ENCODE results near the gene BTF3. TPM values are rescaled to one million over a fixed set of nuclear protein-coding genes. Genes with fewer than 3 reads are reported as not detected.

BTF3 gene
- total and polyA plus RNA-seq, 11 donors, result 336 to 824 (median 407) TPM

GRCh38 chr5:73499187-73499586 is 945 bp downstream of the BTF3 start:
- H3K27ac ChIP-seq, result peak overlapping the region in 8 of 12 donors; percentile 89 to 97 (median 92)
- H3K27me3 ChIP-seq, result no peaks in the 10 kb centered on the region
- H3K4me1 ChIP-seq, result peaks cover 0 to 42% (median 27%) of the 10 kb centered on the region in 12 donors
- TF ChIP-seq POLR2A (IDR thresholded peaks at IDR 0.05) (no peak), CTCF (IDR thresholded peaks at IDR 0.05) (no peak)
- H3K4me3 ChIP-seq, result peak overlapping the region; percentile 63 to 100 (median 91)
- DNase-seq, result no peak
- H3K9me3 ChIP-seq, result no peaks in the 10 kb centered on the region
- H3K36me3 ChIP-seq, result peaks cover 0 to 44% (median 40%) of the 10 kb centered on the region in 9 donors
- no peak for ATAC-seq
- intact Hi-C loops (cut with DNase I), result no loop called here
- 10 to 16% (median 14%) methylated on average over 12 of the region's 12 CpGs for WGBS, 4 donors

GRCh38 chr5:73499756-73500155 is 1.5 kb downstream of the BTF3 start:
- no peak for DNase-seq
- H3K9me3 ChIP-seq, result no peaks in the 10 kb centered on the region
- TF ChIP-seq POLR2A (IDR thresholded peaks at IDR 0.05), result no peak
- TF ChIP-seq CTCF (IDR thresholded peaks at IDR 0.05), result no peak
- 76 to 85% (median 81%) methylated on average over 2 of the region's 2 CpGs for WGBS, 4 donors
- ATAC-seq, result no peak
- intact Hi-C loops (cut with DNase I), result no loop called here
- H3K4me3 ChIP-seq, result peak overlapping the region in 9 of 12 donors; percentile 85 to 100 (median 91)
- H3K27ac ChIP-seq, result peak overlapping the region in 1 of 12 donors; percentile 90
- H3K36me3 ChIP-seq, result peaks cover 0 to 49% (median 45%) of the 10 kb centered on the region in 9 donors
- H3K4me1 ChIP-seq, result peaks cover 0 to 42% (median 27%) of the 10 kb centered on the region in 12 donors
- no peaks in the 10 kb centered on the region for H3K27me3 ChIP-seq

- WGBS, 4 donors, result 93 to 99% (median 95%) methylated on average over 2 of the region's 2 CpGs
- DNase-seq (no peak), ATAC-seq (no peak)
- no peak overlapping the region for H3K27ac ChIP-seq
- TF ChIP-seq CTCF (IDR thresholded peaks at IDR 0.05) (no peak), POLR2A (IDR thresholded peaks at IDR 0.05) (no peak)
- intact Hi-C loops (cut with DNase I), result no loop called here
- H3K9me3 ChIP-seq, result no peaks in the 10 kb centered on the region
- no peaks in the 10 kb centered on the region for H3K27me3 ChIP-seq
- peaks cover 0 to 66% (median 62%) of the 10 kb centered on the region in 9 donors for H3K36me3 ChIP-seq
- H3K4me1 ChIP-seq, result peaks cover 0 to 42% (median 27%) of the 10 kb centered on the region in 12 donors
- no peak overlapping the region for H3K4me3 ChIP-seq
These were observed 3.2 kb downstream of the BTF3 start for GRCh38 chr5:73501406-73501805.

- ATAC-seq (peak in 2 of 4 donors; percentile 15 to 31), DNase-seq (no peak)
- Histone ChIP-seq H3K27ac (no peak overlapping the region), H3K9me3 (no peaks in the 10 kb centered on the region), H3K27me3 (no peaks in the 10 kb centered on the region), H3K36me3 (peaks cover 0 to 58% (median 52%) of the 10 kb centered on the region in 9 donors), H3K4me3 (no peak overlapping the region), H3K4me1 (peaks cover 0 to 10% (median under 1%) of the 10 kb centered on the region in 12 donors)
- WGBS, 4 donors, result 80 to 90% (median 86%) methylated on average over 5 of the region's 5 CpGs
- intact Hi-C loops (cut with DNase I), result no loop called here
- TF ChIP-seq CTCF (IDR thresholded peaks at IDR 0.05), result no peak
- no peak for TF ChIP-seq POLR2A (IDR thresholded peaks at IDR 0.05)
These were observed 8.3 kb downstream of the BTF3 start for GRCh38 chr5:73506459-73506955.
